Gastroesophageal sphincter (tissue), 3 donors: ENCODE results near the gene ADAMTS7.
"Not testable (repeated sequence)": the region's sequence is repeated elsewhere in the genome, so short reads cannot be mapped to it uniquely, and the experiment has no call there.

Experiments used
- CTCF ChIP-seq, 4 experiments: fragments of 200-600 bp in 2 of 4; fragments of 450-650 bp in 2 of 4; sonication (generic) in 1 of 4; IDR thresholded peaks; one replicate each; pipeline ENCODE4 v1.5.1; 2017 to 2019; ENCODE audit warnings: antibody characterized with exemption in 4 of 4, mild to moderate bottlenecking in 2 of 4, moderate library complexity in 2 of 4
- EP300 ChIP-seq: sonication (generic); formaldehyde crosslinking; IDR thresholded peaks from one replicate; pipeline ENCODE4 v1.6.1; 2017; ENCODE audit warnings: antibody characterized with exemption, mild to moderate bottlenecking
- POLR2A ChIP-seq, 2 donors: fragments of 450-650 bp; IDR thresholded peaks; one replicate each; pipeline ENCODE4 v1.6.1; 2017; ENCODE audit warnings: antibody characterized with exemption in 2 of 2, mild to moderate bottlenecking in 2 of 2, moderate library complexity in 1 of 2
- POLR2AphosphoS5 ChIP-seq: sonication (generic); formaldehyde crosslinking; IDR thresholded peaks from one replicate; pipeline ENCODE4 v1.6.1; 2017; ENCODE audit warnings: antibody characterized with exemption

GRCh38 chr15:78753359-78753659 lies 58.0 kb downstream of the ADAMTS7 start:
- TF ChIP-seq POLR2A (IDR thresholded peaks at IDR 0.05); CTCF (IDR thresholded peaks at IDR 0.05); POLR2AphosphoS5; EP300: not testable (repeated sequence)
